ENCODE results near the gene MAB21L4. TPM values are rescaled to one million over a fixed set of nuclear protein-coding genes. Genes with fewer than 3 reads are reported as not detected.

Gene MAB21L4
- total RNA-seq, 2 donors from 2014 or later = 1.1 to 3.5 TPM

DNA sequence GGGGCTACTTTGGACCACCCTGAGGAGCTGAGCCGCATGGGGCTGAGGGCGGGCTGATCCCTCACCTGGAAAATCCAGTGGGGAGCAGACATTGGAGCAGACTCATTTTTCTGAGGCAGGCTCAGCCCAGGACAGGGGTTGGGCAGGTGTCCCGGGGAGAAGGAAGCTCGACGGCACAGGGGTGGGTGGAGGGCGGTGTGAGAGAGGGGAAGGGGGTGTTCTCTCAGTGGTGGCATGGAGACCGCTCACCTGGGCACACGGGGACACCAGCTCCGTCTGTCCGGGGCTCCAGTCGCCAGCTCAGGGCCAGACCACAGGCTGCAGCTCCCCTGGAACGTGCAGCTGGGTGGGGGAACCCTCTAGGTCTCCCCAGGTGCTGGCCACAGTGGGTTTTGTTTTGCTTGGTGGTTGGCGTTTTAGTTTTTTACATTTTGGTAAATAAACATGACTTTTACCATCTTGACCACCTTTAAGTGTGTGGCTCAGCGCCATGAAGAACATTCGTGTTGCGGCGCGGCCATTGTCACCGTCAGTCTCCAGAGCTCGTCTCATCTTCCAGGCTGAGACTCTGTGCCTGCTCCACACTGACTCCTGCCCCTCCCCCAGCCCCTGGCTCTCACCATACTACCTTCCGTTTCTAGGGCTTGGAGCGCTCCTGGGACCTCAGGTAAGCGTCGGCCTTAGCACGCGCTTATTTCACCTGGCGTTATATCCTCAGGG lies 4.3 kb upstream of the MAB21L4 start:
- Histone ChIP-seq H3K27me3 (replicated peaks; ENCODE audit: insufficient read depth) (no peaks in the 10 kb centered on the region), H3K36me3 (no peaks in the 10 kb centered on the region), H3K27ac (no peak overlapping the region), H3K9me3 (no peaks in the 10 kb centered on the region), H3K4me3 (no peak overlapping the region), H3K4me1 (replicated peaks) (peaks cover 19% of the 10 kb centered on the region)
- no peak for DNase-seq (ENCODE audit: low spot score)
- 90% methylated on average over 27 of the region's 27 CpGs for WGBS
- no peak for TF ChIP-seq POLR2AphosphoS5 (IDR thresholded peaks at IDR 0.05)
- intact Hi-C loops (cut with DNase I) = no loop called here

DNA sequence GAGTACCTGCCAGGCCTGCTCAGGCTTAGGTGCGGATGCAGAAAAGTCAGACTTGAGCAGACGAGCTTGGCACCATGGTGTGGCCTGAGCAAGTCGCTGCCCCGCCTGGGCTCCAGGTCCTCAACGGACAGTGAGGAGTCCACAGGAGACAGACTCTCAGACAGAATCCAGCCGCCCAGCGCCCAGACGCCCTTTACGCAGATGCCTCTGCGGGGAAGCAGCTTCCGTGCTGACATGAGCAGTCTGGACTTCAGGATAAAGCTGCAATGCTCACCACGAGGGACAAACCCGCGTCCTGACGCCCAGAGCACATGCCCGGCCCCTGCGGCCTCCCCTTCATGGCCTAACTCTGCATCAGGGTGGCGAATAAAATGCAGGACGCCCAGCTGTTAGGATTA lies 3.5 kb upstream of the MAB21L4 start:
- H3K27ac ChIP-seq = peak overlapping the region in 1 of 2 donors; percentile 72
- peaks cover 19% of the 10 kb centered on the region for H3K4me1 ChIP-seq (replicated peaks)
- TF ChIP-seq POLR2AphosphoS5 (IDR thresholded peaks at IDR 0.05) (no peak), POLR2A (IDR thresholded peaks at IDR 0.05) (no peak)
- TF ChIP-seq, protein P1, sequence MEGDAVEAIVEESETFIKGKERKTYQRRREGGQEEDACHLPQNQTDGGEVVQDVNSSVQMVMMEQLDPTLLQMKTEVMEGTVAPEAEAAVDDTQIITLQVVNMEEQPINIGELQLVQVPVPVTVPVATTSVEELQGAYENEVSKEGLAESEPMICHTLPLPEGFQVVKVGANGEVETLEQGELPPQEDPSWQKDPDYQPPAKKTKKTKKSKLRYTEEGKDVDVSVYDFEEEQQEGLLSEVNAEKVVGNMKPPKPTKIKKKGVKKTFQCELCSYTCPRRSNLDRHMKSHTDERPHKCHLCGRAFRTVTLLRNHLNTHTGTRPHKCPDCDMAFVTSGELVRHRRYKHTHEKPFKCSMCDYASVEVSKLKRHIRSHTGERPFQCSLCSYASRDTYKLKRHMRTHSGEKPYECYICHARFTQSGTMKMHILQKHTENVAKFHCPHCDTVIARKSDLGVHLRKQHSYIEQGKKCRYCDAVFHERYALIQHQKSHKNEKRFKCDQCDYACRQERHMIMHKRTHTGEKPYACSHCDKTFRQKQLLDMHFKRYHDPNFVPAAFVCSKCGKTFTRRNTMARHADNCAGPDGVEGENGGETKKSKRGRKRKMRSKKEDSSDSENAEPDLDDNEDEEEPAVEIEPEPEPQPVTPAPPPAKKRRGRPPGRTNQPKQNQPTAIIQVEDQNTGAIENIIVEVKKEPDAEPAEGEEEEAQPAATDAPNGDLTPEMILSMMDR (IDR thresholded peaks at IDR 0.05) = no peak
- no peak overlapping the region for H3K4me3 ChIP-seq
- no peaks in the 10 kb centered on the region for H3K36me3 ChIP-seq
- DNase-seq (ENCODE audit: low spot score) = no peak
- intact Hi-C loops (cut with DNase I) = no loop called here
- no peaks in the 10 kb centered on the region for H3K27me3 ChIP-seq (replicated peaks; ENCODE audit: insufficient read depth)
- no peaks in the 10 kb centered on the region for H3K9me3 ChIP-seq
- 90% methylated on average over 8 of the region's 19 CpGs for WGBS

DNA sequence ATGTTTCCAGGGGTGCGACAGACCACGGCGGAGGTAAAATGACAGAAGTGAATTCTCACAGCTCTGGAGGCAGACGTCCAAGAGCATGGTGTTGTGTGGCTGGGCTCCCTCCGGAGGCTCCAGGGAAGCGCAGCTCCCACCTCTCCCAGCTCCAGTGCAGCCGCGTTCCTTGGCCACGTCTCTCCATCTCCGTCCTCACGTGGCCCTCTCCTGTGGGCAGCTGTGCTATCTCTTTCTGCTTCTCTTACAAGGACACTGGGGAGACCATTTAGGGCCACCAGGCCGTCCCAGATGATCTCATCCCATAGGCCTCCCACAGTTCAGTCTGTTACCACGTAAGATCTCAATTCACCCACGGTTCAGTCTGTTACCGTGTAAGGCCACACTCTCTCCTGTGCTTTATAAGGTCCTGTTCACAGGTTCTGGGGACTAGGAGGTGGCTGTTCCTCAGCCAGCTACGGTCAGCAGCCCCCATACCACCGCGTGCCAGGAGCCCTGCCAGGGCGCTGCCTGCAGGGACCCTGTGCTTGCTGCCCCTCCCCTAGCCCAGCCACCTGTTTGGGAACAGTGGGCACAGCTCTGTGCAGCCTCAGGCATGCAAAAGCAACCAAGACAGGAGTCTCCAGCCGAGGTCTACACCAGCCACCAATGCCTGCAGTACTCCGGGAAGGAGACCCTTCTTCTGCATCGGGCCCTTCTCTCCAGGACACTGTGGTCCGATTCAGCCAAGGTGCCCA lies 2.9 kb upstream of the MAB21L4 start:
- Histone ChIP-seq H3K4me3 (no peak overlapping the region), H3K27ac (peak overlapping the region; percentile 72), H3K36me3 (no peaks in the 10 kb centered on the region), H3K4me1 (replicated peaks) (peaks cover 19% of the 10 kb centered on the region), H3K9me3 (no peaks in the 10 kb centered on the region), H3K27me3 (replicated peaks; ENCODE audit: insufficient read depth) (no peaks in the 10 kb centered on the region)
- intact Hi-C loops (cut with DNase I) = no loop called here
- no peak for TF ChIP-seq POLR2A (IDR thresholded peaks at IDR 0.05)
- TF ChIP-seq, protein P1 (IDR thresholded peaks at IDR 0.05) = no peak
- peak; percentile 30 for TF ChIP-seq POLR2AphosphoS5 (IDR thresholded peaks at IDR 0.05)
- DNase-seq (ENCODE audit: low spot score) = no peak
- WGBS = 44% methylated on average over 22 of the region's 23 CpGs

DNA sequence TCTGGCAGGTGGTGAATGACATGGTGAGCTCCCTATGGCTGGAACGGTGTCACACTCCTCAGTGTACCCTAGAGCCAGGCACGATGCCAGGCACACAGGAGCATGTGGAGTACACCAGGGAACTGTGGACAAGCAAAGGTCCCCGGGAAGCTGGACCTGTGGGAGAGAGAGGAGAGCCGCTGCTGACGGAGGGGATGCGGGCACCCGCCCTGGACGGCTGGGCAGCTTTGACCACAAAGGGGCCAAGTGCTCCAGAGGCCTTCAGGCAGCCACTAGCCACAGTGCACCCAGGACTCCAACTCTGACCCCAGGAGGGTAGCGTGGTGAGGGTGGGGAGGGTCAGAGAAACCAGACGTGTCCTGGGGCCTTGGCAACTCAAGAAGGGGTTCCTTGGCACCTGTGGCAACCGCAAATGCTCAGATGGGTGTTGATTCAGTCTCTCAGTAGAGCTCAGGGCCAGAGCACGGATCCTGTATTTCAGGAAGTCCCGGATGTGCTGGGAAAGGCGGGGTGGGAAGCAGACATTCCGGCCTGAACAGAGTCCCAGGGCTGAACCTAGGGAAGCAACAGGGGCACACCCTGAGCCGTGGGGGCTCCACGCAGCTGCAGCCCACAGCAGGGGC lies 2.3 kb upstream of the MAB21L4 start:
- TF ChIP-seq POLR2A (IDR thresholded peaks at IDR 0.05) (no peak), POLR2AphosphoS5 (IDR thresholded peaks at IDR 0.05) (peak; percentile 58)
- DNase-seq (ENCODE audit: low spot score) = peak; percentile 78
- Histone ChIP-seq H3K4me3 (no peak overlapping the region), H3K27ac (peak overlapping the region; percentile 72), H3K4me1 (replicated peaks) (peaks cover 19% of the 10 kb centered on the region), H3K36me3 (no peaks in the 10 kb centered on the region), H3K9me3 (no peaks in the 10 kb centered on the region), H3K27me3 (replicated peaks; ENCODE audit: insufficient read depth) (no peaks in the 10 kb centered on the region)
- intact Hi-C loops (cut with DNase I) = no loop called here
- WGBS = 42% methylated on average over 17 of the region's 17 CpGs

DNA sequence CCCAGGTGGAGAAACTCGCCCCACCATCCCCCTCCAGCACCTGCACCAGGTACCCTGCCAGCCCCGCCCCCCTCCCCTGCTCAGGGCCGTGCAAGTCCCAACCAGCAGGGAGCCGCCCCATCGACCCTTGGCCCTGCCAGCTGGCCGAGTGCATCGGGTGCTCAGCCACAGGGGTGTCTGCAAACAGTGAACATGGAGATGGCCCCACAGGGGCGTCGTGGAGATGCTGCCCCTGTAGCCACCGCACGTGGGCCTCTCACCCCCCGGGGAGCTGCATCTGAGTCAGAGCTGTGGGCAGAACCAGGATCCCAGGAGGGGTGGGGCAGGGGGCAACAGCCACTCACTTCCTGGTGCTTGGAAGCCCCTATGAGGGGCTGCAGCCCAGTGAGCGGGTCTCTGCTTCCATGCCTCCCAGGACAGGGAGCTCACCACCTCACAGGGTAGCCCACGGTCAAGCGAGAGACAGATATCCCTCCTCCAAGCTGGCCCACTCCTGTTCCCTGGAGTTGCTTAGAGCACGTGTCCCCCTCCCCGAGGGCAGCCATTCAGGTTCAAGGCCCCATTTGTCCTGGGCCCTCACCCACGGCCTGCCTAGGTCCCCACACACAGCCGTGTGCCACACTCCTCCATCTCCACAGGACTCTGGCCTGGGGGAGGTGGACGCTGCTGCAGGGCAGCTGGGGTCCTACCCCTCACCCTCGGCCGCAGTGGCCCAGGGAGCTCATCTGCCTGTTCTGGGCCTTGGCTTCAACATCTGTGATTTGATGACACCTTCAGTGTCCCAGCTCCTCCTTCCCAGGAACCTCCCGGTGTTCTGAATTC lies 1.1 kb upstream of the MAB21L4 start:
- DNase-seq (ENCODE audit: low spot score) = peak; percentile 52

More for the DNA sequence above, 1.1 kb upstream of the MAB21L4 start:
- H3K36me3 ChIP-seq = no peaks in the 10 kb centered on the region
- no peaks in the 10 kb centered on the region for H3K9me3 ChIP-seq
- no peaks in the 10 kb centered on the region for H3K27me3 ChIP-seq (replicated peaks; ENCODE audit: insufficient read depth)
- WGBS = 71% methylated on average over 11 of the region's 23 CpGs
- intact Hi-C loops (cut with DNase I) = no loop called here
- H3K27ac ChIP-seq = peak overlapping the region in 1 of 2 donors; percentile 72
- H3K4me3 ChIP-seq = no peak overlapping the region
- TF ChIP-seq, protein P1 (IDR thresholded peaks at IDR 0.05) = no peak
- TF ChIP-seq POLR2AphosphoS5 (IDR thresholded peaks at IDR 0.05) = no peak
- TF ChIP-seq POLR2A (IDR thresholded peaks at IDR 0.05) = no peak
- H3K4me1 ChIP-seq (replicated peaks) = peaks cover 19% of the 10 kb centered on the region

All from prostate gland (tissue), 2 donors.